Right lobe of liver (tissue), 4 donors: Measurements from ENCODE around the gene CDAN1.

Source experiments
- POLR2A ChIP-seq: fragments of 450-650 bp; IDR thresholded peaks from one replicate; pipeline ENCODE4 v1.6.1; 2017; ENCODE audit warnings: antibody characterized with exemption, mild to moderate bottlenecking
- TF ChIP-seq, protein P1 (sequence below), 4 donors: fragments of 200-600 bp in 3 of 4; fragments of 450-650 bp in 1 of 4; IDR thresholded peaks; one replicate each; pipeline versions ENCODE4 v1.5.1 to v1.8.0; 2016 to 2022; ENCODE audit warnings: antibody characterized with exemption in 4 of 4, mild to moderate bottlenecking in 2 of 4
- donor health status: DM: no; HTN: no; CAD: no.
- donor health status: DM: no; HTN: no; CAD: no.
- donor health status: DM: no; HTN: yes; CAD: no.

- TF ChIP-seq, protein P1, sequence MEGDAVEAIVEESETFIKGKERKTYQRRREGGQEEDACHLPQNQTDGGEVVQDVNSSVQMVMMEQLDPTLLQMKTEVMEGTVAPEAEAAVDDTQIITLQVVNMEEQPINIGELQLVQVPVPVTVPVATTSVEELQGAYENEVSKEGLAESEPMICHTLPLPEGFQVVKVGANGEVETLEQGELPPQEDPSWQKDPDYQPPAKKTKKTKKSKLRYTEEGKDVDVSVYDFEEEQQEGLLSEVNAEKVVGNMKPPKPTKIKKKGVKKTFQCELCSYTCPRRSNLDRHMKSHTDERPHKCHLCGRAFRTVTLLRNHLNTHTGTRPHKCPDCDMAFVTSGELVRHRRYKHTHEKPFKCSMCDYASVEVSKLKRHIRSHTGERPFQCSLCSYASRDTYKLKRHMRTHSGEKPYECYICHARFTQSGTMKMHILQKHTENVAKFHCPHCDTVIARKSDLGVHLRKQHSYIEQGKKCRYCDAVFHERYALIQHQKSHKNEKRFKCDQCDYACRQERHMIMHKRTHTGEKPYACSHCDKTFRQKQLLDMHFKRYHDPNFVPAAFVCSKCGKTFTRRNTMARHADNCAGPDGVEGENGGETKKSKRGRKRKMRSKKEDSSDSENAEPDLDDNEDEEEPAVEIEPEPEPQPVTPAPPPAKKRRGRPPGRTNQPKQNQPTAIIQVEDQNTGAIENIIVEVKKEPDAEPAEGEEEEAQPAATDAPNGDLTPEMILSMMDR (IDR thresholded peaks at IDR 0.05) = no peak
- TF ChIP-seq POLR2A = no peak
These were observed 6.4 kb downstream of the CDAN1 start for GRCh38 chr15:42730536-42730935.
